IPS-15b (cell line): ENCODE results near the gene TEX11.
"Not testable (repeated sequence)": the region's sequence is repeated elsewhere in the genome, so short reads cannot be mapped to it uniquely, and the experiment has no call there.

ENCODE experiments used
- H3K27me3 ChIP-seq: one replicate; pipeline ENCODE4 v1.6.1; 2013; ENCODE audit warnings: low read length; ENCODE audit not compliant: control insufficient read depth, insufficient read depth
- H3K36me3 ChIP-seq: one replicate; pipeline ENCODE4 v1.6.1; 2013; ENCODE audit warnings: low read length; ENCODE audit not compliant: control insufficient read depth, insufficient read depth
- H3K4me1 ChIP-seq: one replicate; pipeline ENCODE4 v1.6.1; 2013; ENCODE audit warnings: mild to moderate bottlenecking, low read length; ENCODE audit not compliant: control insufficient read depth, insufficient read depth
- H3K4me3 ChIP-seq: one replicate; pipeline ENCODE4 v1.5.1; 2013; ENCODE audit warnings: low read depth, low read length
- H3K9ac ChIP-seq: one replicate; pipeline ENCODE4 v1.6.1; 2013; ENCODE audit warnings: low read depth, mild to moderate bottlenecking, low read length
- H3K9me3 ChIP-seq: one replicate; pipeline ENCODE4 v1.6.1; 2013; ENCODE audit warnings: mild to moderate bottlenecking, low read length; ENCODE audit not compliant: control insufficient read depth, insufficient read depth

The TEX11 gene

GRCh38 chrX:70569922-70570576, 338.5 kb downstream of the TEX11 start:
- H3K4me3 ChIP-seq, H3K4me1 ChIP-seq, H3K27me3 ChIP-seq, H3K9me3 ChIP-seq, H3K36me3 ChIP-seq, H3K9ac ChIP-seq: not testable (repeated sequence)

DNA sequence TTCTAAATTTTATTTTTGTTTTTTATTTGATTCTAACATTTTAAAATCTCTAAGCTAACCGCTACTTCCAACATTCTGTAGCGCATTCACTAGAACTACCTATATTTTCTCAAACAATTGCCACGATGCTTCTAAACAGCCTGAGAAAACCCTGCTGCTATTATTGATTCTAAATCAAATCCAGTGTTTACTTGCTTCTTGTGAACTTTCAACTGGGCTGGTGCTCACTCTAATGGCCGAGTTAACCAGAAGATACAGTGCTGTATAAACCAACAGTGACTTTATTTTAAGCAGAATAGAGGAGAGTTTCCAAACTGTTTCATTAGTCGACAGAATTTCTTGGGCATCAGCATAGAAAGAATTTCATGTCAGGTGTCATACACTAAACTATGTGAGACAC, 353.6 kb downstream of the TEX11 start:
- Histone ChIP-seq H3K9me3 (peaks cover 2% of the 10 kb centered on the region), H3K9ac (no peak overlapping the region), H3K27me3 (no peaks in the 10 kb centered on the region), H3K36me3 (no peaks in the 10 kb centered on the region), H3K4me3 (no peak overlapping the region), H3K4me1 (no peaks in the 10 kb centered on the region)

GRCh38 chrX:70554523-70554922, 354.0 kb downstream of the TEX11 start:
- H3K9ac ChIP-seq = no peak overlapping the region
- no peaks in the 10 kb centered on the region for H3K36me3 ChIP-seq
- H3K4me1 ChIP-seq = no peaks in the 10 kb centered on the region
- no peaks in the 10 kb centered on the region for H3K27me3 ChIP-seq
- H3K9me3 ChIP-seq = no peaks in the 10 kb centered on the region
- no peak overlapping the region for H3K4me3 ChIP-seq

GRCh38 chrX:70554081-70554480, 354.4 kb downstream of the TEX11 start:
- no peaks in the 10 kb centered on the region for H3K9me3 ChIP-seq
- H3K27me3 ChIP-seq = no peaks in the 10 kb centered on the region
- H3K36me3 ChIP-seq = no peaks in the 10 kb centered on the region
- H3K4me1 ChIP-seq = no peaks in the 10 kb centered on the region
- H3K4me3 ChIP-seq = no peak overlapping the region
- H3K9ac ChIP-seq = no peak overlapping the region

DNA sequence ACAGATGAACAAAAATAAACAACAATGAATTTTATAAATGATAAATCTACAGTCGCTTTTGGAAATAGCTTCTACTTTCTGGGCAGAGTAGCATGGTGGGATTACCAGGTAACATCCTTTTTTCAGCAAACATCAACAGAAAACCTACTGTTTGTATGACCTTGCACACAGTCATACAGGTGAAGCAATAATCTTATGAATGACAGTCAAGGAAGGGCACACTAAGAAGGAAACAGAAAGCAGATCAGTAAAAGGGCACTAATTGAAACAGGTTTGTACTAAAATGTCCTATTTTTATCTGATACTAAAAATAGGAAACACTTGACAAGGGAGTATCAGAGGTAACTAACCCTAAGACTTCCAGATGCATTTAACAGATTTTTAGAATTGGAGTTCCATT, 355.0 kb downstream of the TEX11 start:
- Histone ChIP-seq H3K27me3 (no peaks in the 10 kb centered on the region), H3K9ac (no peak overlapping the region), H3K9me3 (no peaks in the 10 kb centered on the region), H3K4me1 (no peaks in the 10 kb centered on the region), H3K36me3 (no peaks in the 10 kb centered on the region), H3K4me3 (no peak overlapping the region)

DNA sequence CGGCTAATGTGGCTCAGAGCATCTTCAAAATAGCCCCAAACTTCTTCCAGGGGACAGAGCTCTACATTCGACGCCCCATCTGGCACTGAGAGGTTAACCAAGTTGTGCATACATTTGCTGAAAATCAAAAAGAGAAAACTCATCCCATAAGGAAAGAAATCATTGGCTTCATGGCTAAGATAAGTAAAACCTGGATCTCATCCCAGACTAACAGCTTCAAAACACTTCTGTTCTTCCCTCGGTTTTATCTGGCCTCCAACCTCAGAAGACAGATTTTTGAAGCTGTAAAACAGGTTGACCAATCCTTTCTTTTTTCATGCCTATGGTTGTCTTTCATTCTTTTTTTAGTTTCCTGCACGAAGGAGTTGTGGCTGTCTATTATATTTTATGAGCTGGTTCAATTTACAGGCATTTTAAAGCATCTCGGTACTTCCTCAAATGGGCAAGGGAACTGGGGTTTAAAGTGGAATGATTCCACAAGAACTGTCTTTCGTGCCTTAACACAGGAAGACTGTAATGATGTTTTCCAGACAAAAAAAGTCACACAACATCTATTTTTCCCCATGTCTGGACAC, 356.3 kb downstream of the TEX11 start:
- Histone ChIP-seq H3K4me1 (no peaks in the 10 kb centered on the region), H3K4me3 (no peak overlapping the region), H3K27me3 (no peaks in the 10 kb centered on the region), H3K9ac (no peak overlapping the region), H3K9me3 (no peaks in the 10 kb centered on the region), H3K36me3 (no peaks in the 10 kb centered on the region)

- no peaks in the 10 kb centered on the region for H3K9me3 ChIP-seq
- no peak overlapping the region for H3K9ac ChIP-seq
- H3K4me1 ChIP-seq = no peaks in the 10 kb centered on the region
- H3K36me3 ChIP-seq = no peaks in the 10 kb centered on the region
- H3K27me3 ChIP-seq = no peaks in the 10 kb centered on the region
- H3K4me3 ChIP-seq = no peak overlapping the region
Measured at GRCh38 chrX:70549429-70549828, 359.1 kb downstream of the TEX11 start.

GRCh38 chrX:70535198-70535597, 373.3 kb downstream of the TEX11 start:
- Histone ChIP-seq H3K9me3 (no peaks in the 10 kb centered on the region), H3K9ac (no peak overlapping the region)

GRCh38 chrX:70527610-70528345, 380.7 kb downstream of the TEX11 start:
- no peaks in the 10 kb centered on the region for H3K27me3 ChIP-seq

More at GRCh38 chrX:70535198-70535597, 373.3 kb downstream of the TEX11 start:
- Histone ChIP-seq H3K4me1 (no peaks in the 10 kb centered on the region), H3K36me3 (no peaks in the 10 kb centered on the region), H3K27me3 (no peaks in the 10 kb centered on the region), H3K4me3 (no peak overlapping the region)

GRCh38 chrX:70527053-70527452, 381.5 kb downstream of the TEX11 start:
- Histone ChIP-seq H3K9ac (no peak overlapping the region), H3K4me1 (no peaks in the 10 kb centered on the region), H3K27me3 (no peaks in the 10 kb centered on the region), H3K4me3 (no peak overlapping the region), H3K9me3 (no peaks in the 10 kb centered on the region), H3K36me3 (no peaks in the 10 kb centered on the region)

More at GRCh38 chrX:70527610-70528345, 380.7 kb downstream of the TEX11 start:
- no peak overlapping the region for H3K9ac ChIP-seq
- no peak overlapping the region for H3K4me3 ChIP-seq
- no peaks in the 10 kb centered on the region for H3K9me3 ChIP-seq
- H3K4me1 ChIP-seq = no peaks in the 10 kb centered on the region
- no peaks in the 10 kb centered on the region for H3K36me3 ChIP-seq

GRCh38 chrX:70525733-70526132, 382.8 kb downstream of the TEX11 start:
- no peaks in the 10 kb centered on the region for H3K27me3 ChIP-seq
- H3K9me3 ChIP-seq = no peaks in the 10 kb centered on the region
- H3K4me1 ChIP-seq = no peaks in the 10 kb centered on the region
- no peak overlapping the region for H3K4me3 ChIP-seq
- H3K36me3 ChIP-seq = no peaks in the 10 kb centered on the region
- no peak overlapping the region for H3K9ac ChIP-seq

DNA sequence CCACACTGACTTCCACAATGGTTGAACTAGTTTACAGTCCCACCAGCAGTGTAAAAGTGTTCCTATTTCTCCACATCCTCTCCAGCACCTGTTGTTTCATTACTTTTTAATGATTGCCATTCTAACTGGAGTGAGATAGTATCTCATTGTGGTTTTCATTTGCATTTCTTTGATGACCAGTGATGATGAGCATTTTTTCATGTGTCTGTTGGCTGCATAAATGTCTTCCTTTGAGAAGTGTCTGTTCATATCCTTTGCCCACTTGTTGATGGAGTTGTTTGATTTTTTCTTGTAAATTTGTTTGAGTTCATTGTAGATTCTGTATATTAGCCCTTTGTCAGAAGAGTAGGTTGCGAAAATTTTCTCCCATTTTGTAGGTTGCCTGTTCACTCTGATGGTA, 392.8 kb downstream of the TEX11 start:
- not testable (repeated sequence) for H3K9ac ChIP-seq, H3K4me1 ChIP-seq, H3K9me3 ChIP-seq, H3K27me3 ChIP-seq, H3K36me3 ChIP-seq, H3K4me3 ChIP-seq
